Measurements from ENCODE around the gene G6PC1.
"Not testable (repeated sequence)": the region's sequence is repeated elsewhere in the genome, so short reads cannot be mapped to it uniquely, and the experiment has no call there.

Gene G6PC1

GRCh38 chr17:42900460-42901331 lies at the start of gene G6PC1:
Gene G6PC1 (plus strand): TSS chr17:42900799. CDS start chr17:42900877, 78 bp downstream.
- DNase-seq (ENCODE audit: low read depth, low spot score), result no peak

- no peak for DNase-seq (ENCODE audit: low read depth, low spot score)
These were observed 49.6 kb upstream of the G6PC1 start, which contains the start of gene AOC3 for GRCh38 chr17:42850954-42851353. Gene AOC3 (plus strand): TSS chr17:42851199. CDS start chr17:42851344, 145 bp downstream.

GRCh38 chr17:42851371-42852240 lies 49.0 kb upstream of the G6PC1 start:
- DNase-seq (ENCODE audit: low read depth, low spot score), result not testable (repeated sequence)

- DNase-seq (ENCODE audit: low read depth, low spot score), result no peak
These were observed 48.2 kb upstream of the G6PC1 start for GRCh38 chr17:42852351-42852750.

- no peak for DNase-seq (ENCODE audit: low read depth, low spot score)
These were observed 47.6 kb upstream of the G6PC1 start for GRCh38 chr17:42853004-42853403.

GRCh38 chr17:42853597-42853967 lies 47.0 kb upstream of the G6PC1 start:
- no peak for DNase-seq (ENCODE audit: low read depth, low spot score)

- no peak for DNase-seq (ENCODE audit: low read depth, low spot score)
These were observed 46.4 kb upstream of the G6PC1 start for GRCh38 chr17:42853968-42854790.

GRCh38 chr17:42855048-42855596 lies 45.5 kb upstream of the G6PC1 start:
- no peak for DNase-seq (ENCODE audit: low read depth, low spot score)

- not testable (repeated sequence) for DNase-seq (ENCODE audit: low read depth, low spot score)
These were observed 44.5 kb upstream of the G6PC1 start for GRCh38 chr17:42856093-42856492.

- DNase-seq (ENCODE audit: low read depth, low spot score), result not testable (repeated sequence)
These were observed 44.1 kb upstream of the G6PC1 start for GRCh38 chr17:42856516-42856915.

- DNase-seq (ENCODE audit: low read depth, low spot score), result no peak
These were observed 43.2 kb upstream of the G6PC1 start for GRCh38 chr17:42857389-42857788.

- no peak for DNase-seq (ENCODE audit: low read depth, low spot score)
These were observed 34.9 kb upstream of the G6PC1 start for GRCh38 chr17:42865638-42866094.

- no peak for DNase-seq (ENCODE audit: low read depth, low spot score)
These were observed 34.4 kb upstream of the G6PC1 start for GRCh38 chr17:42866216-42866615.

GRCh38 chr17:42866631-42867575 lies 33.7 kb upstream of the G6PC1 start:
- DNase-seq (ENCODE audit: low read depth, low spot score), result no peak

- not testable (repeated sequence) for DNase-seq (ENCODE audit: low read depth, low spot score)
These were observed 32.8 kb upstream of the G6PC1 start for GRCh38 chr17:42867694-42868261.

- no peak for DNase-seq (ENCODE audit: low read depth, low spot score)
These were observed 32.3 kb upstream of the G6PC1 start for GRCh38 chr17:42868338-42868737.

- no peak for DNase-seq (ENCODE audit: low read depth, low spot score)
These were observed 29.0 kb upstream of the G6PC1 start for GRCh38 chr17:42871647-42872046.

- no peak for DNase-seq (ENCODE audit: low read depth, low spot score)
These were observed 28.2 kb upstream of the G6PC1 start for GRCh38 chr17:42872251-42872965.

GRCh38 chr17:42873315-42873714 lies 27.3 kb upstream of the G6PC1 start:
- DNase-seq (ENCODE audit: low read depth, low spot score), result no peak

Data from smooth muscle cell of the brain vasculature (primary cell).